DMS 273 (cell line): Measurements from ENCODE around the gene FAM210B.
"Not testable (repeated sequence)": the region's sequence is repeated elsewhere in the genome, so short reads cannot be mapped to it uniquely, and the experiment has no call there.

Experiments used
- DNase-seq: peaks from one replicate; lab custom pipeline; 2025; ENCODE audit not compliant: unreplicated experiment; lab: John Stamatoyannopoulos, UW

Gene FAM210B

GRCh38 chr20:56360133-56360907, 1.5 kb downstream of the FAM210B start:
- peak; percentile 72 for DNase-seq

GRCh38 chr20:56360908-56361205, 2.1 kb downstream of the FAM210B start:
- DNase-seq: peak; percentile 71

GRCh38 chr20:56361900-56362299, 3.1 kb downstream of the FAM210B start:
- DNase-seq: no peak

GRCh38 chr20:56362833-56363413, 4.1 kb downstream of the FAM210B start:
- peak; percentile 49 for DNase-seq

- no peak for DNase-seq
Measured at GRCh38 chr20:56363491-56363890, 4.7 kb downstream of the FAM210B start.

- DNase-seq: peak; percentile 60
Measured at GRCh38 chr20:56368351-56369134, 9.8 kb downstream of the FAM210B start.

- DNase-seq: peak; percentile 78
Measured at GRCh38 chr20:56369179-56369578, 10.4 kb downstream of the FAM210B start.

GRCh38 chr20:56371977-56372376, 13.2 kb downstream of the FAM210B start:
- DNase-seq: no peak

- DNase-seq: no peak
Measured at GRCh38 chr20:56372850-56373249, 14.1 kb downstream of the FAM210B start.

- DNase-seq: no peak
Measured at GRCh38 chr20:56373942-56374341, 15.2 kb downstream of the FAM210B start.

GRCh38 chr20:56376331-56376730, 17.6 kb downstream of the FAM210B start:
- DNase-seq: no peak

GRCh38 chr20:56378386-56378785, 19.6 kb downstream of the FAM210B start:
- no peak for DNase-seq

GRCh38 chr20:56380375-56380774, 21.6 kb downstream of the FAM210B start:
- no peak for DNase-seq

GRCh38 chr20:56381501-56381900, 22.7 kb downstream of the FAM210B start:
- no peak for DNase-seq

- no peak for DNase-seq
Measured at GRCh38 chr20:56382696-56383095, 23.9 kb downstream of the FAM210B start.

- DNase-seq: no peak
Measured at GRCh38 chr20:56383334-56383733, 24.6 kb downstream of the FAM210B start.

GRCh38 chr20:56385130-56385529, 26.4 kb downstream of the FAM210B start:
- DNase-seq: no peak

GRCh38 chr20:56386219-56386618, 27.4 kb downstream of the FAM210B start:
- DNase-seq: no peak

GRCh38 chr20:56388882-56389281, 30.1 kb downstream of the FAM210B start:
- no peak for DNase-seq

- no peak for DNase-seq
Measured at GRCh38 chr20:56389807-56390206, 31.0 kb downstream of the FAM210B start.

GRCh38 chr20:56390396-56390795, 31.6 kb downstream of the FAM210B start:
- DNase-seq: not testable (repeated sequence)

- DNase-seq: no peak
Measured at GRCh38 chr20:56391037-56391436, 32.3 kb downstream of the FAM210B start.
